Measurements from ENCODE around the gene CNKSR2.

DNA sequence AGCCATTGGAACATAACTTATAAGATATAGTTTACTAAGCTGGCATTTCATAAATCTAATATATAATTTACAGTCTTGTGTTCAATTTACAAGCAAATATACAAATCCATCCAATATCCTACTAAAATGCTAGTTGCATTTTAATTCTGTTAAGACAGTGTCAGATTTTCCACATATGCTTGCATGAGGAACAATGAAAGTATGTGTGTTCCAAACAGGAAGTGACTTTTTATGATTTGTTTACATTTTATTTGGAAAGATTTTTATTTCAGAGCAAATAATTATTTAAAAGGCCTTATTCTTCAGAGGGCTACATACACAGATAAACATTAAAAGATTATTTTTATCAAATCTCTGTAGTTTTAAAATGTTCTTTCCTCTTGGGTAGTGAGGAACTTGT lies 153.9 kb downstream of the CNKSR2 start:
- TF ChIP-seq, protein P1, sequence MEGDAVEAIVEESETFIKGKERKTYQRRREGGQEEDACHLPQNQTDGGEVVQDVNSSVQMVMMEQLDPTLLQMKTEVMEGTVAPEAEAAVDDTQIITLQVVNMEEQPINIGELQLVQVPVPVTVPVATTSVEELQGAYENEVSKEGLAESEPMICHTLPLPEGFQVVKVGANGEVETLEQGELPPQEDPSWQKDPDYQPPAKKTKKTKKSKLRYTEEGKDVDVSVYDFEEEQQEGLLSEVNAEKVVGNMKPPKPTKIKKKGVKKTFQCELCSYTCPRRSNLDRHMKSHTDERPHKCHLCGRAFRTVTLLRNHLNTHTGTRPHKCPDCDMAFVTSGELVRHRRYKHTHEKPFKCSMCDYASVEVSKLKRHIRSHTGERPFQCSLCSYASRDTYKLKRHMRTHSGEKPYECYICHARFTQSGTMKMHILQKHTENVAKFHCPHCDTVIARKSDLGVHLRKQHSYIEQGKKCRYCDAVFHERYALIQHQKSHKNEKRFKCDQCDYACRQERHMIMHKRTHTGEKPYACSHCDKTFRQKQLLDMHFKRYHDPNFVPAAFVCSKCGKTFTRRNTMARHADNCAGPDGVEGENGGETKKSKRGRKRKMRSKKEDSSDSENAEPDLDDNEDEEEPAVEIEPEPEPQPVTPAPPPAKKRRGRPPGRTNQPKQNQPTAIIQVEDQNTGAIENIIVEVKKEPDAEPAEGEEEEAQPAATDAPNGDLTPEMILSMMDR (IDR thresholded peaks at IDR 0.05) = no peak
- no peak for TF ChIP-seq POLR2AphosphoS5 (IDR thresholded peaks at IDR 0.05)
- TF ChIP-seq POLR2A (IDR thresholded peaks at IDR 0.05) = no peak
